Measurements from ENCODE around the gene ANKRD44.

DNA sequence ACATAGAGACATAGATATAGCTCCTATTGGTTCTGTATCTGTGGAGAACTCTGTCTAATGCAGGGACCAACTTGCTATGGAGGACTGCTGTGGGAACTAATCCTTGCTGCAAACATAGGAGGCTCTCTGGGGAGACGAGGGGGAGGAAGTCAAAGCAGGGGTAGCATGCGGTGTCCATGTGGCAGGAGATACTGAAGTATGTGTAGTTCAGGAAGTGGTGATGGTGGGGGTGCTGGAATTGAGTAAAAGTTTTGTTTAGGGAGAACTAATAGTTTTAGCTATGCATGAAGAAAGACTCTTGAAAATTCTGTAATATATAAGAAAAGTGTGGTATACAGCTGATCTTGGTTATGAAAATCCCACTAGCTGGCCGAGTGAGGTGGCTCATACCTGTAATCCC, 62.0 kb downstream of the ANKRD44 start:
- no peak for TF ChIP-seq POLR2AphosphoS5 (IDR thresholded peaks at IDR 0.05; ENCODE audit: low read depth, low read length)
- TF ChIP-seq TAF1 (IDR thresholded peaks at IDR 0.05; ENCODE audit: borderline replicate concordance, insufficient read depth, low read length): no peak
- TF ChIP-seq, protein P1, sequence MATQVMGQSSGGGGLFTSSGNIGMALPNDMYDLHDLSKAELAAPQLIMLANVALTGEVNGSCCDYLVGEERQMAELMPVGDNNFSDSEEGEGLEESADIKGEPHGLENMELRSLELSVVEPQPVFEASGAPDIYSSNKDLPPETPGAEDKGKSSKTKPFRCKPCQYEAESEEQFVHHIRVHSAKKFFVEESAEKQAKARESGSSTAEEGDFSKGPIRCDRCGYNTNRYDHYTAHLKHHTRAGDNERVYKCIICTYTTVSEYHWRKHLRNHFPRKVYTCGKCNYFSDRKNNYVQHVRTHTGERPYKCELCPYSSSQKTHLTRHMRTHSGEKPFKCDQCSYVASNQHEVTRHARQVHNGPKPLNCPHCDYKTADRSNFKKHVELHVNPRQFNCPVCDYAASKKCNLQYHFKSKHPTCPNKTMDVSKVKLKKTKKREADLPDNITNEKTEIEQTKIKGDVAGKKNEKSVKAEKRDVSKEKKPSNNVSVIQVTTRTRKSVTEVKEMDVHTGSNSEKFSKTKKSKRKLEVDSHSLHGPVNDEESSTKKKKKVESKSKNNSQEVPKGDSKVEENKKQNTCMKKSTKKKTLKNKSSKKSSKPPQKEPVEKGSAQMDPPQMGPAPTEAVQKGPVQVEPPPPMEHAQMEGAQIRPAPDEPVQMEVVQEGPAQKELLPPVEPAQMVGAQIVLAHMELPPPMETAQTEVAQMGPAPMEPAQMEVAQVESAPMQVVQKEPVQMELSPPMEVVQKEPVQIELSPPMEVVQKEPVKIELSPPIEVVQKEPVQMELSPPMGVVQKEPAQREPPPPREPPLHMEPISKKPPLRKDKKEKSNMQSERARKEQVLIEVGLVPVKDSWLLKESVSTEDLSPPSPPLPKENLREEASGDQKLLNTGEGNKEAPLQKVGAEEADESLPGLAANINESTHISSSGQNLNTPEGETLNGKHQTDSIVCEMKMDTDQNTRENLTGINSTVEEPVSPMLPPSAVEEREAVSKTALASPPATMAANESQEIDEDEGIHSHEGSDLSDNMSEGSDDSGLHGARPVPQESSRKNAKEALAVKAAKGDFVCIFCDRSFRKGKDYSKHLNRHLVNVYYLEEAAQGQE (IDR thresholded peaks at IDR 0.05; ENCODE audit: insufficient read depth in 1 of 2, low read depth in 2 of 2, low read length in 2 of 2): no peak
- TF ChIP-seq SIN3A (IDR thresholded peaks at IDR 0.05; ENCODE audit: borderline replicate concordance, insufficient read depth, low read length): no peak

All from PFSK-1 (cell line).